GM19240 (cell line): ENCODE results near the gene PBX3.
"Not testable (repeated sequence)": the region's sequence is repeated elsewhere in the genome, so short reads cannot be mapped to it uniquely, and the experiment has no call there.

ENCODE experiments used
- DNase-seq: peaks from one replicate; pipeline ENCODE4 v3.0.0; 2011; ENCODE audit warnings: low spot score; ENCODE audit not compliant: insufficient read length

Gene PBX3

GRCh38 chr9:125774106-125774505, 26.9 kb downstream of the PBX3 start:
- DNase-seq: no peak

- DNase-seq: not testable (repeated sequence)
These were observed 29.6 kb downstream of the PBX3 start for GRCh38 chr9:125776789-125777188.

- DNase-seq: not testable (repeated sequence)
These were observed 31.5 kb downstream of the PBX3 start for GRCh38 chr9:125778538-125779219.

- not testable (repeated sequence) for DNase-seq
These were observed 32.0 kb downstream of the PBX3 start for GRCh38 chr9:125779220-125779565.

- no peak for DNase-seq
These were observed 35.5 kb downstream of the PBX3 start for GRCh38 chr9:125782718-125783117.

GRCh38 chr9:125784286-125785049, 37.3 kb downstream of the PBX3 start:
- no peak for DNase-seq

GRCh38 chr9:125785248-125785751, 38.1 kb downstream of the PBX3 start:
- no peak for DNase-seq

GRCh38 chr9:125787715-125788114, 40.5 kb downstream of the PBX3 start:
- DNase-seq: no peak

- DNase-seq: no peak
These were observed 42.0 kb downstream of the PBX3 start for GRCh38 chr9:125789196-125789595.

- DNase-seq: no peak
These were observed 47.5 kb downstream of the PBX3 start for GRCh38 chr9:125794708-125795107.

- no peak for DNase-seq
These were observed 48.9 kb downstream of the PBX3 start for GRCh38 chr9:125795970-125796596.

- DNase-seq: no peak
These were observed 50.8 kb downstream of the PBX3 start for GRCh38 chr9:125797930-125798329.

GRCh38 chr9:125803526-125803925, 56.4 kb downstream of the PBX3 start:
- no peak for DNase-seq

- DNase-seq: no peak
These were observed 57.9 kb downstream of the PBX3 start for GRCh38 chr9:125805057-125805456.

GRCh38 chr9:125805586-125805985, 58.4 kb downstream of the PBX3 start:
- DNase-seq: no peak

- no peak for DNase-seq
These were observed 59.9 kb downstream of the PBX3 start for GRCh38 chr9:125807079-125807478.

GRCh38 chr9:125810161-125810560, 63.0 kb downstream of the PBX3 start:
- no peak for DNase-seq

GRCh38 chr9:125811002-125811401, 63.8 kb downstream of the PBX3 start:
- DNase-seq: no peak

- DNase-seq: no peak
These were observed 65.2 kb downstream of the PBX3 start for GRCh38 chr9:125812403-125812802.

GRCh38 chr9:125815568-125815967, 68.4 kb downstream of the PBX3 start:
- no peak for DNase-seq

- DNase-seq: no peak
These were observed 69.1 kb downstream of the PBX3 start for GRCh38 chr9:125816321-125816720.

GRCh38 chr9:125820100-125820804, 73.1 kb downstream of the PBX3 start:
- DNase-seq: no peak
